CD4-positive, alpha-beta memory T cell (primary cell): ENCODE measurements around the gene TRIM63. TPM values are rescaled to one million over a fixed set of nuclear protein-coding genes. Genes with fewer than 3 reads are reported as not detected.
"Not testable (repeated sequence)": the region's sequence is repeated elsewhere in the genome, so short reads cannot be mapped to it uniquely, and the experiment has no call there.

Experiments used
- CTCF ChIA-PET: fragments of 350-600 bp; sonication (Branson Sonifier 250); formaldehyde crosslinking; loops from one replicate; lab custom pipeline; 2021; ENCODE audit warnings: inconsistent platforms; ENCODE audit not compliant: partially characterized antibody; lab: Charles Lee
- POLR2A ChIA-PET: fragments of 350-600 bp; sonication (Branson Sonifier 250); formaldehyde crosslinking; loops from one replicate; lab custom pipeline; 2021; ENCODE audit not compliant: partially characterized antibody; lab: Charles Lee
- DNase-seq, 5 donors: peaks; one replicate each; pipeline versions ENCODE4 v3.0.0 to v3.0.0-alpha.2; 2020 to 2022; ENCODE audit warnings: mixed read lengths in 1 of 5
- H3K27ac ChIP-seq: one replicate; pipeline ENCODE4 v1.7.0; 2013; ENCODE audit warnings: low read depth, low read length
- H3K27me3 ChIP-seq: 2 replicates; pipeline ENCODE4 v1.7.0; 2013; ENCODE audit warnings: mild to moderate bottlenecking, low read length, moderate library complexity; ENCODE audit not compliant: insufficient read depth
- H3K36me3 ChIP-seq: 2 replicates; pipeline ENCODE4 v1.7.0; 2013; ENCODE audit warnings: mild to moderate bottlenecking, low read length, moderate library complexity; ENCODE audit not compliant: insufficient read depth
- H3K4me1 ChIP-seq: 2 replicates; pipeline ENCODE4 v1.7.0; 2013; ENCODE audit warnings: mild to moderate bottlenecking, low read length, moderate library complexity; ENCODE audit not compliant: insufficient read depth
- H3K4me3 ChIP-seq, 2 donors: one replicate each; pipeline ENCODE4 v1.7.0; 2013; ENCODE audit warnings: low read length in 2 of 2, mild to moderate bottlenecking in 1 of 2
- H3K9me3 ChIP-seq, 2 donors: one replicate each; pipeline ENCODE4 v1.7.0; 2013; ENCODE audit warnings: low read length in 2 of 2, control low read depth in 1 of 2; ENCODE audit not compliant: control insufficient read depth in 1 of 2
- H3K27ac Mint-ChIP-seq, 7 donors: one replicate each; pipeline ENCODE4 v1.8.0; 2020 to 2021; ENCODE audit warnings: mixed read lengths in 7 of 7, mild to moderate bottlenecking in 6 of 7, inconsistent platforms in 3 of 7, moderate library complexity in 3 of 7
- H3K27me3 Mint-ChIP-seq, 2 donors: one replicate each; pipeline ENCODE4 v1.8.0; 2020 to 2021; ENCODE audit warnings: mixed read lengths in 2 of 2
- H3K36me3 Mint-ChIP-seq, 2 donors: one replicate each; pipeline ENCODE4 v1.8.0; 2020 to 2021; ENCODE audit warnings: mixed read lengths in 2 of 2, inconsistent platforms in 1 of 2, mild to moderate bottlenecking in 1 of 2
- H3K4me1 Mint-ChIP-seq, 4 donors: one replicate each; pipeline ENCODE4 v1.8.0; 2020 to 2021; ENCODE audit warnings: mixed read lengths in 4 of 4, mild to moderate bottlenecking in 1 of 4
- H3K4me3 Mint-ChIP-seq, 8 donors: one replicate each; pipeline ENCODE4 v1.8.0; 2020 to 2021; ENCODE audit warnings: mixed read lengths in 8 of 8, mild to moderate bottlenecking in 7 of 8, moderate library complexity in 6 of 8, inconsistent platforms in 3 of 8
- H3K9me3 Mint-ChIP-seq, 8 donors: one replicate each; pipeline ENCODE4 v1.8.0; 2020 to 2021; ENCODE audit warnings: mixed read lengths in 8 of 8, mild to moderate bottlenecking in 5 of 8, inconsistent platforms in 3 of 8, moderate library complexity in 1 of 8
- intact Hi-C: fragments of 100-400 bp; cut with micrococcal nuclease; formaldehyde crosslinking; loops from one replicate; pipeline ENCODE4 v1.15.1; 2023
- polyA plus RNA-seq, 2 donors: library from polyadenylated mRNA; unstranded; fragments of 300-500 nt; fragmentation: Illumina TruSeq; gene quantifications; one replicate each; pipeline ENCODE4 v1.2.3, GENCODE V29; 2021
- total RNA-seq, 2 experiments: library from RNA; stranded (reverse); gene quantifications; one replicate each; pipeline ENCODE4 v1.2.3, GENCODE V29; 2021

Gene TRIM63
- total and polyA plus RNA-seq, 4 experiments from 2014 or later = not detected

DNA sequence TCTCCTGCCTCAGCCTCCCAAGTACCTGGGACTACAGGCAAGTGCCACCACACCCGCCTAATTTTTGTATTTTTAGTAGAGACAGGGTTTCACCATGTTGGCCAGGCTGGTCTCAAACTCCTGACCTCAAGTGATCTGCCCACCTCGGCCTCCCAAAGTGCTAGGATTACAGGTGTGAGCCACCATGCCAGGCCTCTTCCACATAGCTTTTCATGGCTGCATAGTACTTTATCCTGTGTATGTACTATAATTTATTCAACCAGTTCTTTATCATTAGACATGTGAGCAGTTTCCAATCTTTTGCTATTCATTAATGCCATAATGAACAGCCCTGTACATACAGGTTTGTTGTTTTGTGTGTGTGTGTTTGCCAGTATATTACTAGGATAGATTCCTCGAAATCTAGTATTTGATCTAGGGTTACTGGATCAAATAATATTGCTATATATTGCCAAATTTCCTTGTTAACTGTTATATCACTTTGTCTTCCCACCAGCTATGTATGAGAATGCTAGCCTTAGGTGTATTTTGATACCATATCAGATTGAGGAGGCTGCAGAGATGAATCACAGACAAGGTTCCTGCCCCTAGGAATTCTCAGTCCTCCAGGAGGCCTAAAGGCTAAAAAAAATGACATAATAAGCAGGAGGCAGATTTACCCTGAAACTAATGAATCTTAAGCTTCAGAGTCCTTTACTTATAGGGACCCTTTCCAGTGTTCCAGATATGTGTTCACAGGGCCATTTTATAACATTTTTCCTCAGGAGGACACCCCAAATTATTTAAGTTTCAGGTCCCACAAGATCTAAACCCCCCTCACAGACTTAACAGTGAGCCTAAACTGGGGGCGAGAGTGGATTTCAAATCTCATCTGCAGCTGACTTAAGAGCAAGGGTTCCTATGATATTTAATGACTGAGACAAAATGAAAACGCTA, 42.1 kb upstream of the TRIM63 start:
- no peaks in the 10 kb centered on the region for H3K9me3 ChIP-seq
- ChIA-PET POLR2A (interaction anchor here (1.5 to 6.9 kb wide), 3 partner anchors 16 to 179 kb away, joined by 3 to 189 read pairs (median 8); no protein-coding TSS in a partner anchor), CTCF (interaction anchor here (0.7 to 14.8 kb wide), 3 partner anchors 13 to 53 kb away, joined by 3 to 296 read pairs (median 3); no protein-coding TSS in a partner anchor)
- Mint-ChIP-seq H3K4me3 (peak overlapping the region; percentile 83 to 96 (median 92)), H3K9me3 (no peaks in the 10 kb centered on the region), H3K27me3 (peaks cover 0 to 1% of the 10 kb centered on the region in 2 donors), H3K4me1 (peaks cover 19 to 44% (median 32%) of the 10 kb centered on the region in 4 donors), H3K36me3 (peaks cover 5 to 17% of the 10 kb centered on the region in 2 donors), H3K27ac (peak overlapping the region in 4 of 7 donors; percentile 17 to 92 (median 68))
- no peak overlapping the region for H3K4me3 ChIP-seq
- peaks cover 34% of the 10 kb centered on the region for H3K4me1 ChIP-seq
- intact Hi-C loops = no loop called here
- H3K27me3 ChIP-seq = no peaks in the 10 kb centered on the region
- DNase-seq = no peak
- H3K36me3 ChIP-seq = peaks cover 4% of the 10 kb centered on the region
- no peak overlapping the region for H3K27ac ChIP-seq

DNA sequence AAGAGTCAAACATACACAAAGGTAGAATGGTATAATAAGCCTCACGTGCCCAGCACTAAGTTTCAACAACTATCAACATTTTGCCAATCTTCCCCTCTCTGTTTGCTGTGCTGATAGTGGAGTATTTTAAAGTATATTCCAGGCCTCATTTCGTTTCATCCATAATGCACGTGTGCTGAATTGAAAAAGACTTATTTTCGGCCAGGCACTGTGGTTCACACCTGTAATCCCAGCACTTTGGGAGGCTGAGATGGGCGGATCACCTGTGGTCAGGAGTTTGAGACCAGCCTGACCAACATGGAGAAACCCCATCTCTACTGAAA, 37.8 kb upstream of the TRIM63 start:
- POLR2A ChIA-PET = interaction anchor here (0.7 to 1.5 kb wide), 4 partner anchors 22 to 40 kb away, joined by 3 to 22 read pairs (median 6); no protein-coding TSS in a partner anchor
- peak overlapping the region in 1 of 8 donors; percentile 4 for H3K4me3 Mint-ChIP-seq

GRCh38 chr1:26102526-26102925, 35.1 kb upstream of the TRIM63 start:
- H3K9me3 Mint-ChIP-seq = no peaks in the 10 kb centered on the region
- ChIA-PET POLR2A (interaction anchor here (1.3 to 1.8 kb wide), 2 partner anchors 24 to 43 kb away, joined by 4 to 6 read pairs; no protein-coding TSS in a partner anchor), CTCF (interaction anchor here (0.8 to 14.8 kb wide), 12 partner anchors 11 to 315 kb away, joined by 3 to 296 read pairs (median 5); partner anchors contain the start of gene CEP85)
- peak overlapping the region in 1 of 7 donors; percentile 17 for H3K27ac Mint-ChIP-seq
- no peaks in the 10 kb centered on the region for H3K36me3 Mint-ChIP-seq
- H3K27me3 ChIP-seq = no peaks in the 10 kb centered on the region
- DNase-seq = no peak
- H3K4me1 Mint-ChIP-seq = peaks cover 3 to 5% (median 4%) of the 10 kb centered on the region in 4 donors
- no peaks in the 10 kb centered on the region for H3K4me1 ChIP-seq
- H3K27me3 Mint-ChIP-seq = peaks cover 1 to 2% of the 10 kb centered on the region in 2 donors
- no peak overlapping the region for H3K4me3 ChIP-seq
- H3K4me3 Mint-ChIP-seq = no peak overlapping the region
- H3K27ac ChIP-seq = no peak overlapping the region
- intact Hi-C loops = no loop called here
- no peaks in the 10 kb centered on the region for H3K36me3 ChIP-seq
- no peaks in the 10 kb centered on the region for H3K9me3 ChIP-seq

More for the DNA sequence above, 37.8 kb upstream of the TRIM63 start:
- not testable (repeated sequence) for H3K9me3 ChIP-seq, H3K4me1 ChIP-seq, H3K36me3 ChIP-seq, H3K27me3 ChIP-seq, H3K27me3 Mint-ChIP-seq, DNase-seq, H3K36me3 Mint-ChIP-seq, H3K4me3 ChIP-seq, H3K9me3 Mint-ChIP-seq, H3K27ac ChIP-seq
- peak overlapping the region in 2 of 7 donors; percentile 20 to 25 for H3K27ac Mint-ChIP-seq
- intact Hi-C loops = loop anchor here (1.0 to 2.0 kb wide), 5 partner anchors 40 to 312 kb away; no protein-coding TSS in a partner anchor
- H3K4me1 Mint-ChIP-seq = peaks cover 7 to 13% (median 11%) of the 10 kb centered on the region in 4 donors
- CTCF ChIA-PET = interaction anchor here (0.7 to 14.8 kb wide), 2 partner anchors 37 to 128 kb away, joined by 5 to 296 read pairs; partner anchors contain the start of gene CEP85

GRCh38 chr1:26102119-26102518, 34.7 kb upstream of the TRIM63 start:
- Histone ChIP-seq H3K4me1 (no peaks in the 10 kb centered on the region), H3K27me3 (no peaks in the 10 kb centered on the region), H3K9me3 (no peaks in the 10 kb centered on the region), H3K27ac (no peak overlapping the region), H3K36me3 (no peaks in the 10 kb centered on the region), H3K4me3 (no peak overlapping the region)
- POLR2A ChIA-PET = interaction anchor here (1.3 to 1.8 kb wide), 2 partner anchors 24 to 43 kb away, joined by 4 to 6 read pairs; no protein-coding TSS in a partner anchor
- Mint-ChIP-seq H3K36me3 (no peaks in the 10 kb centered on the region), H3K4me1 (peaks cover 3 to 5% (median 4%) of the 10 kb centered on the region in 4 donors), H3K27ac (peak overlapping the region in 1 of 7 donors; percentile 17), H3K27me3 (peaks cover 1 to 2% of the 10 kb centered on the region in 2 donors), H3K9me3 (no peaks in the 10 kb centered on the region), H3K4me3 (no peak overlapping the region)
- DNase-seq = no peak
- intact Hi-C loops = no loop called here
- CTCF ChIA-PET = interaction anchor here (1.2 to 14.8 kb wide), 9 partner anchors 11 to 315 kb away, joined by 3 to 296 read pairs (median 5); partner anchors contain the start of gene CEP85

DNA sequence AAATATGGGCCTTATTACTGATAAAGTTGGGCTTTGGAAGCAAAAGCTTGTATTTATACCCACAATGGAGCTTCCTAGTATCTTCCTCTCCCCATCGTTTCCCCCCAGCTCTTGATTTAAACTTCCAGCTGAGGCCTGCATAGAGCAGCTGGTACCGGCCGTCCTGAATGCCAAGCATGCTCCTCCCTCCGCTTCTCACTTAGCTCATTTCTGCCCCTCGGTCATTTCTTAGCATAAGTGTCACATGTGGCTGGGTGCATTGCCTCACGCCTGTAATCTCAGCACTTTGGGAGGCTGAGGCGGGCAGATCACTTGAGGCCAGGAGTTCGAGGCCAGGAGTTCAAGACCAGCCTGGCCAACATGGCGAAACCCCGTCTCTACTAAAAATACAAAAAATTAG, 32.8 kb upstream of the TRIM63 start:
- H3K4me1 ChIP-seq, H3K4me3 ChIP-seq, H3K36me3 Mint-ChIP-seq, H3K9me3 ChIP-seq, H3K4me1 Mint-ChIP-seq, H3K27ac ChIP-seq, intact Hi-C loops, DNase-seq, H3K27me3 Mint-ChIP-seq, H3K27me3 ChIP-seq, H3K27ac Mint-ChIP-seq, H3K36me3 ChIP-seq, H3K9me3 Mint-ChIP-seq, H3K4me3 Mint-ChIP-seq: not testable (repeated sequence)
- CTCF ChIA-PET = interaction anchor here (1.4 to 14.8 kb wide), 3 partner anchors 16 to 317 kb away, joined by 3 to 296 read pairs (median 8); no protein-coding TSS in a partner anchor
- POLR2A ChIA-PET = interaction anchor here (1.0 kb wide), 2 partner anchors 12 to 45 kb away, joined by 3 read pairs; partner anchors contain the start of gene PDIK1L

DNA sequence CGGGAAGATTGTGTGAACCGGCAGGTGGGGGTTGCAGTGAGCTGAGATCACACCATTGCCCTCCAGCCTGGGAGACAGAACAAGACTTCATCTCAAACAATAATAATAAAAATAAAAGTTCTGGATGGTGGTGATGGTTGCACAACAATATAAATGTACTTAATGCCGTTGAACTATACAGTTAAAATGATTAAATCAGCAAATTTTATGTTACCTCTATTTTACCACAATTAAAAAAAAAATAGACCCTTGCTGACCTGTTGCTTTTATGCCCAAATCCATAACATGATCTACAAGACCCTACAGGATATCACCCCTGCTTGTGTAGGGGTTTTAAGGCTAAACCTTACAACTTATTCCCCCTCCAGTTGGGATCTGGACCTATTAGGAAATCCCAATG, 32.4 kb upstream of the TRIM63 start:
- Mint-ChIP-seq H3K27me3 (peaks cover 0 to 2% of the 10 kb centered on the region in 2 donors), H3K9me3 (no peaks in the 10 kb centered on the region), H3K4me1 (peaks cover 0 to 1% (median under 1%) of the 10 kb centered on the region in 4 donors), H3K36me3 (no peaks in the 10 kb centered on the region), H3K27ac (no peak overlapping the region), H3K4me3 (no peak overlapping the region)
- Histone ChIP-seq H3K9me3 (no peaks in the 10 kb centered on the region), H3K4me1 (no peaks in the 10 kb centered on the region), H3K4me3 (no peak overlapping the region), H3K27ac (no peak overlapping the region), H3K27me3 (no peaks in the 10 kb centered on the region), H3K36me3 (no peaks in the 10 kb centered on the region)
- intact Hi-C loops = no loop called here
- POLR2A ChIA-PET = interaction anchor here (1.0 kb wide), 1 partner anchor 45 kb away, joined by 3 read pairs; no protein-coding TSS in a partner anchor
- no peak for DNase-seq
- CTCF ChIA-PET = interaction anchor here (0.9 to 14.8 kb wide), 3 partner anchors 16 to 43 kb away, joined by 3 to 296 read pairs (median 3); no protein-coding TSS in a partner anchor
